HepG2 (cell line): ENCODE results near the gene SH2D3A. TPM values are rescaled to one million over a fixed set of nuclear protein-coding genes. Genes with fewer than 3 reads are reported as not detected.

ENCODE experiments used
- HNRNPL ChIP-seq: fragments of 200-400 bp; formaldehyde crosslinking; IDR thresholded peaks from 2 replicates; pipeline ENCODE4 v1.6.1; 2017; ENCODE audit warnings: mild to moderate bottlenecking, low read depth, low read length
- KAT8 ChIP-seq: IDR thresholded peaks from 2 replicates; pipeline ENCODE4 v1.6.1; 2016; ENCODE audit warnings: missing genetic modification reagents, missing compliant biosample characterization
- MLLT10 ChIP-seq: sonication (generic); formaldehyde crosslinking; IDR thresholded peaks from 2 replicates; pipeline ENCODE4 v1.4.0; 2020; ENCODE audit warnings: missing genetic modification reagents
- RBFOX2 ChIP-seq: fragments of 200-400 bp; formaldehyde crosslinking; IDR thresholded peaks from 2 replicates; pipeline ENCODE4 v1.6.1; 2017; ENCODE audit warnings: low read depth, mild to moderate bottlenecking, low read length
- RBM22 ChIP-seq: fragments of 200-400 bp; formaldehyde crosslinking; optimal IDR thresholded peaks from 2 replicates; pipeline ENCODE3; 2017; ENCODE audit warnings: mild to moderate bottlenecking, low read length, moderate library complexity
- ZFX ChIP-seq: sonication (generic); formaldehyde crosslinking; IDR thresholded peaks from 2 replicates; pipeline ENCODE4 v1.4.0; 2020; ENCODE audit warnings: mild to moderate bottlenecking, low read depth, missing genetic modification reagents, moderate library complexity
- microRNA-seq: library from miRNA; unstranded; fragments of <30 nt; microRNA quantifications from one replicate; pipeline ENCODE4, GENCODE V29; 2020
- polyA plus RNA-seq, 8 experiments: library from polyadenylated mRNA; depleted of rRNA in 3 of 8; stranded (reverse) in 7 of 8; unstranded in 1 of 8; fragments of >200 nt; fragmentation: Illumina TruSeq in 4 of 8; extraction: Trizol in 4 of 8; gene quantifications; 2 replicates each; pipeline versions ENCODE4 v1.2.1 to v1.2.3, GENCODE V29; 2011 to 2016; ENCODE audit warnings: low read depth in 4 of 8, missing spikeins in 1 of 8, mixed read lengths in 1 of 8; ENCODE audit not compliant: insufficient read depth in 1 of 8
- total RNA-seq, 5 experiments: library from RNA; depleted of rRNA; stranded (reverse); fragments of >200 nt; fragmentation: Illumina TruSeq; extraction: Trizol; gene quantifications; 2 replicates each; pipeline ENCODE4 v1.2.3, GENCODE V29; 2016; ENCODE audit warnings: low read depth in 1 of 5
- TF ChIP-seq, protein P1 (sequence below): sonication (generic); formaldehyde crosslinking; IDR thresholded peaks from 2 replicates; pipeline ENCODE4 v1.4.0; 2020; ENCODE audit warnings: missing genetic modification reagents

Gene SH2D3A
- total and polyA plus RNA-seq, 2 of the 13 experiments (the other 11 are each of a cell fraction or from before 2014, with no cell fraction given), result 1.0 to 2.2 TPM

GRCh38 chr19:6705931-6706632, 61.2 kb downstream of the SH2D3A start (continued):
- TF ChIP-seq RBFOX2, result 0 out of 2 replicates have a peak, but pooled peaks have one; percentile 37
- no peak for TF ChIP-seq MLLT10
- no peak for TF ChIP-seq KAT8 (CRISPR knock-in tag)
- 0 out of 2 replicates have a peak, but pooled peaks have one; percentile 47 for TF ChIP-seq HNRNPL
- 0 out of 2 replicates have a peak, but pooled peaks have one; percentile 18 for TF ChIP-seq ZFX (CRISPR knock-in tag)
- TF ChIP-seq, protein P1, sequence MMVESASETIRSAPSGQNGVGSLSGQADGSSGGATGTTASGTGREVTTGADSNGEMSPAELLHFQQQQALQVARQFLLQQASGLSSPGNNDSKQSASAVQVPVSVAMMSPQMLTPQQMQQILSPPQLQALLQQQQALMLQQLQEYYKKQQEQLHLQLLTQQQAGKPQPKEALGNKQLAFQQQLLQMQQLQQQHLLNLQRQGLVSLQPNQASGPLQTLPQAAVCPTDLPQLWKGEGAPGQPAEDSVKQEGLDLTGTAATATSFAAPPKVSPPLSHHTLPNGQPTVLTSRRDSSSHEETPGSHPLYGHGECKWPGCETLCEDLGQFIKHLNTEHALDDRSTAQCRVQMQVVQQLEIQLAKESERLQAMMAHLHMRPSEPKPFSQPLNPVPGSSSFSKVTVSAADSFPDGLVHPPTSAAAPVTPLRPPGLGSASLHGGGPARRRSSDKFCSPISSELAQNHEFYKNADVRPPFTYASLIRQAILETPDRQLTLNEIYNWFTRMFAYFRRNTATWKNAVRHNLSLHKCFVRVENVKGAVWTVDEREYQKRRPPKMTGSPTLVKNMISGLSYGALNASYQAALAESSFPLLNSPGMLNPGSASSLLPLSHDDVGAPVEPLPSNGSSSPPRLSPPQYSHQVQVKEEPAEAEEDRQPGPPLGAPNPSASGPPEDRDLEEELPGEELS (CRISPR knock-in tag), result no peak
- peak; percentile 94 for TF ChIP-seq RBM22
- TF ChIP-seq, all 625 proteins: peak for 9

Small RNA genes lying within 50 kb of the gene (microRNA-seq; reads per million reads assigned to microRNA genes)
- gene MIR6791, result not detected

Other genes with a start within 250 kb of the SH2D3A start
- gene TNFSF9, start 236.4 kb downstream of the SH2D3A start, total RNA-seq (2016; rRNA removed; fragmentation: Illumina TruSeq; extraction: Trizol), result 0.20 and 1.0 TPM in 2 replicates
- 1.5 and 1.8 TPM in 2 replicates for gene TNFSF9, start 236.4 kb downstream of the SH2D3A start, polyA plus RNA-seq (2011; rRNA removed)
- gene CD70, start 176.3 kb downstream of the SH2D3A start, total RNA-seq (2016; rRNA removed; fragmentation: Illumina TruSeq; extraction: Trizol), result not detected in 2 replicates
- 0.13 and 0.51 TPM in 2 replicates for gene CD70, start 176.3 kb downstream of the SH2D3A start, polyA plus RNA-seq (2011; rRNA removed)
- gene TNFSF14, start 97.3 kb downstream of the SH2D3A start, total RNA-seq (2016; rRNA removed; fragmentation: Illumina TruSeq; extraction: Trizol), result 0.17 and 0.49 TPM in 2 replicates
- gene TNFSF14, start 97.3 kb downstream of the SH2D3A start, polyA plus RNA-seq (2011; rRNA removed), result 9.1 and 10.0 TPM in 2 replicates
- 700 and 1,455 TPM in 2 replicates for gene C3, start 46.8 kb downstream of the SH2D3A start, total RNA-seq (2016; rRNA removed; fragmentation: Illumina TruSeq; extraction: Trizol)
- 6,272 and 9,798 TPM in 2 replicates for gene C3, start 46.8 kb downstream of the SH2D3A start, polyA plus RNA-seq (2011; rRNA removed)
- gene GPR108, start 29.9 kb downstream of the SH2D3A start, total RNA-seq (2016; rRNA removed; fragmentation: Illumina TruSeq; extraction: Trizol), result 24.1 and 36.4 TPM in 2 replicates
- gene GPR108, start 29.9 kb downstream of the SH2D3A start, polyA plus RNA-seq (2011; rRNA removed), result 63.0 and 69.7 TPM in 2 replicates
- gene TRIP10, start 27.8 kb downstream of the SH2D3A start, total RNA-seq (2016; rRNA removed; fragmentation: Illumina TruSeq; extraction: Trizol), result 24.1 and 32.5 TPM in 2 replicates
- gene TRIP10, start 27.8 kb downstream of the SH2D3A start, polyA plus RNA-seq (2011; rRNA removed), result 33.2 and 39.4 TPM in 2 replicates
- gene VAV1, start 5.3 kb upstream of the SH2D3A start, total RNA-seq (2016; rRNA removed; fragmentation: Illumina TruSeq; extraction: Trizol), result not detected in 2 replicates
- not detected in 2 replicates for gene VAV1, start 5.3 kb upstream of the SH2D3A start, polyA plus RNA-seq (2011; rRNA removed)
- gene ADGRE1, start 120.1 kb upstream of the SH2D3A start, total RNA-seq (2016; rRNA removed; fragmentation: Illumina TruSeq; extraction: Trizol), result not detected in 2 replicates
- gene ADGRE1, start 120.1 kb upstream of the SH2D3A start, polyA plus RNA-seq (2011; rRNA removed), result not detected in 2 replicates